Measurements from ENCODE around the gene MRC1. TPM values are rescaled to one million over a fixed set of nuclear protein-coding genes. Genes with fewer than 3 reads are reported as not detected.

The MRC1 gene
- total and polyA plus RNA-seq, 2 of the 13 experiments (the other 11 are each of a cell fraction or from before 2014, with no cell fraction given), result not detected

GRCh38 chr10:17861760-17862159 is 52.6 kb downstream of the MRC1 start:
- TF ChIP-seq ZNF3 (CRISPR knock-in tag; IDR thresholded peaks at IDR 0.05) (no peak), KAT7 (CRISPR knock-in tag; IDR thresholded peaks at IDR 0.05; ENCODE audit: borderline replicate concordance) (no peak), ZNF790 (CRISPR knock-in tag; IDR thresholded peaks at IDR 0.05; ENCODE audit: borderline replicate concordance) (no peak), ZNF776 (CRISPR knock-in tag; IDR thresholded peaks at IDR 0.05) (no peak), AFF4 (CRISPR knock-in tag; IDR thresholded peaks at IDR 0.05) (no peak), ZNF24 (IDR thresholded peaks at IDR 0.05) (no peak), ZHX2 (IDR thresholded peaks at IDR 0.05; ENCODE audit: low read depth) (no peak), ZHX2 (CRISPR knock-in tag; IDR thresholded peaks at IDR 0.05; ENCODE audit: borderline replicate concordance) (no peak), ZBTB7B (CRISPR knock-in tag; IDR thresholded peaks at IDR 0.05) (no peak), ZNF281 (CRISPR knock-in tag; IDR thresholded peaks at IDR 0.05; ENCODE audit: borderline replicate concordance) (no peak), ZNF709 (CRISPR knock-in tag; IDR thresholded peaks at IDR 0.05) (no peak)
- Histone ChIP-seq H3K27ac (ENCODE audit: extremely low read length, insufficient read depth, low read length) (no peak overlapping the region), H3K4me2 (ENCODE audit: low read depth, low read length) (no peak overlapping the region), H3K27me3 (ENCODE audit: control insufficient read depth in 1 of 2, insufficient read depth in 2 of 2, low read length in 2 of 2) (peaks cover 0 to 4% of the 10 kb centered on the region in 2 experiments; a peak in 1 of 5 replicates), H2AFZ (ENCODE audit: low read length) (no peak overlapping the region), H3K36me3 (replicated peaks in 1 of 2; ENCODE audit: control insufficient read depth in 1 of 2, insufficient read depth in 2 of 2, low read length in 2 of 2) (no peaks in the 10 kb centered on the region), H4K20me1 (ENCODE audit: insufficient read depth, low read length) (no peaks in the 10 kb centered on the region), H3K79me2 (ENCODE audit: insufficient read depth, low read length) (no peaks in the 10 kb centered on the region), H3K9ac (ENCODE audit: insufficient read depth, low read depth, low read length) (no peak overlapping the region), H3K4me3 (replicated peaks in 1 of 3; ENCODE audit: insufficient read depth in 1 of 3, low read depth in 2 of 3, low read length in 3 of 3) (no peak overlapping the region), H3K9me3 (ENCODE audit: low read length) (no peaks in the 10 kb centered on the region), H3K4me1 (ENCODE audit: insufficient read depth, low read length) (no peaks in the 10 kb centered on the region)
- BruUV-seq (replicated peaks), result no TSS peak
- POLR2A ChIA-PET, result no interaction called here
- intact Hi-C loops (cut with micrococcal nuclease; ENCODE audit: unreplicated experiment), result no loop called here
- DNase-seq (ENCODE audit: low spot score) (no peak), ATAC-seq (no peak), FAIRE-seq (no peak)
- in situ Hi-C loops (cut with HindIII; ENCODE audit: extremely low pct_ligation_motif_present, low pct_unique_long_range_greater_than_20kb), result no loop called here
- CTCF ChIA-PET (ENCODE audit: low intra/inter-chr PET ratio, low total read pairs), result no interaction called here
- 18% methylated on average over 5 of the region's 5 CpGs for WGBS (ENCODE audit: low lambda C conversion rate)

Measured in HepG2 (cell line).